Immature natural killer cell (primary cell): ENCODE results near the gene MCAT. TPM values are rescaled to one million over a fixed set of nuclear protein-coding genes. Genes with fewer than 3 reads are reported as not detected.
A peak's percentile ranks its signal among the peaks of the same experiment; 100 is the strongest.

Source experiments
- DNase-seq, 3 donors: peaks; one replicate each; pipeline ENCODE4 v3.0.0; 2022; ENCODE audit warnings: mixed read lengths in 1 of 3
- H3K27ac Mint-ChIP-seq, 6 donors: one replicate each; pipeline ENCODE4 v1.8.0; 2020; ENCODE audit warnings: mixed read lengths in 6 of 6, mild to moderate bottlenecking in 5 of 6, inconsistent platforms in 4 of 6, moderate library complexity in 3 of 6
- H3K27me3 Mint-ChIP-seq, 3 donors: one replicate each; pipeline ENCODE4 v1.8.0; 2020 to 2021; ENCODE audit warnings: low read depth in 3 of 3, mild to moderate bottlenecking in 3 of 3, mixed read lengths in 3 of 3, moderate library complexity in 3 of 3, inconsistent platforms in 1 of 3
- H3K36me3 Mint-ChIP-seq, 3 donors: one replicate each; pipeline ENCODE4 v1.8.0; 2020; ENCODE audit warnings: mixed read lengths in 3 of 3, inconsistent platforms in 2 of 3, mild to moderate bottlenecking in 2 of 3
- H3K4me1 Mint-ChIP-seq, 2 donors: one replicate each; pipeline ENCODE4 v1.8.0; 2020; ENCODE audit warnings: inconsistent platforms in 2 of 2, mild to moderate bottlenecking in 2 of 2, mixed read lengths in 2 of 2, moderate library complexity in 1 of 2
- H3K4me3 Mint-ChIP-seq, 5 donors: one replicate each; pipeline ENCODE4 v1.8.0; 2020; ENCODE audit warnings: mild to moderate bottlenecking in 5 of 5, mixed read lengths in 5 of 5, inconsistent platforms in 3 of 5, moderate library complexity in 3 of 5
- H3K9me3 Mint-ChIP-seq, 6 donors: one replicate each; pipeline ENCODE4 v1.8.0; 2020; ENCODE audit warnings: mild to moderate bottlenecking in 6 of 6, mixed read lengths in 6 of 6, inconsistent platforms in 4 of 6, moderate library complexity in 3 of 6
- polyA plus RNA-seq, 3 donors: library from polyadenylated mRNA; unstranded; fragments of 300-500 nt; fragmentation: Illumina TruSeq; gene quantifications; one replicate each; pipeline ENCODE4 v1.2.3, GENCODE V29; 2021

The MCAT gene
- polyA plus RNA-seq, 3 donors from 2014 or later, result 5.8 to 10.2 (median 9.6) TPM

GRCh38 chr22:43136255-43136654 is 6.9 kb downstream of the MCAT start:
- Mint-ChIP-seq H3K9me3 (no peaks in the 10 kb centered on the region), H3K4me3 (no peak overlapping the region), H3K27me3 (peaks cover 0 to 2% (median 0%) of the 10 kb centered on the region in 3 donors), H3K27ac (peak overlapping the region in 1 of 6 donors; percentile 44), H3K4me1 (peaks cover 4 to 8% of the 10 kb centered on the region in 2 donors), H3K36me3 (peaks cover 0 to 14% (median 10%) of the 10 kb centered on the region in 3 donors)
- peak; percentile 21 to 33 (median 24) for DNase-seq

GRCh38 chr22:43135565-43135964 is 7.6 kb downstream of the MCAT start:
- Mint-ChIP-seq H3K27ac (no peak overlapping the region), H3K4me1 (peaks cover 1 to 3% of the 10 kb centered on the region in 2 donors), H3K27me3 (peaks cover 0 to 3% (median 0%) of the 10 kb centered on the region in 3 donors), H3K36me3 (peaks cover 0 to 14% (median 10%) of the 10 kb centered on the region in 3 donors), H3K9me3 (no peaks in the 10 kb centered on the region), H3K4me3 (no peak overlapping the region)
- no peak for DNase-seq

GRCh38 chr22:43134553-43134952 is 8.6 kb downstream of the MCAT start:
- Mint-ChIP-seq H3K36me3 (peaks cover 0 to 14% (median 10%) of the 10 kb centered on the region in 3 donors), H3K4me3 (no peak overlapping the region), H3K4me1 (peaks cover 0 to 1% of the 10 kb centered on the region in 2 donors), H3K9me3 (no peaks in the 10 kb centered on the region), H3K27me3 (peaks cover 0 to 2% (median 0%) of the 10 kb centered on the region in 3 donors), H3K27ac (no peak overlapping the region)
- DNase-seq, result no peak

- H3K27ac Mint-ChIP-seq, result no peak overlapping the region
- no peaks in the 10 kb centered on the region for H3K9me3 Mint-ChIP-seq
- no peak for DNase-seq
- H3K4me1 Mint-ChIP-seq, result peaks cover 0 to 1% of the 10 kb centered on the region in 2 donors
- peaks cover 0 to 10% (median 7%) of the 10 kb centered on the region in 3 donors for H3K36me3 Mint-ChIP-seq
- peaks cover 0 to 2% (median 0%) of the 10 kb centered on the region in 3 donors for H3K27me3 Mint-ChIP-seq
- no peak overlapping the region for H3K4me3 Mint-ChIP-seq
These were observed 9.8 kb downstream of the MCAT start for GRCh38 chr22:43133401-43133800.

GRCh38 chr22:43131773-43132501 is 11.3 kb downstream of the MCAT start:
- no peak overlapping the region for H3K27ac Mint-ChIP-seq
- peaks cover 0 to 1% of the 10 kb centered on the region in 2 donors for H3K4me1 Mint-ChIP-seq
- no peak for DNase-seq
- no peak overlapping the region for H3K4me3 Mint-ChIP-seq
- peaks cover 0 to 5% (median 3%) of the 10 kb centered on the region in 3 donors for H3K36me3 Mint-ChIP-seq
- H3K9me3 Mint-ChIP-seq, result no peaks in the 10 kb centered on the region
- peaks cover 0 to 2% (median 0%) of the 10 kb centered on the region in 3 donors for H3K27me3 Mint-ChIP-seq

- DNase-seq, result no peak
- H3K9me3 Mint-ChIP-seq, result no peaks in the 10 kb centered on the region
- peaks cover 0 to 2% (median 0%) of the 10 kb centered on the region in 3 donors for H3K27me3 Mint-ChIP-seq
- no peak overlapping the region for H3K4me3 Mint-ChIP-seq
- no peak overlapping the region for H3K27ac Mint-ChIP-seq
- H3K36me3 Mint-ChIP-seq, result peaks cover 0 to 3% (median 3%) of the 10 kb centered on the region in 3 donors
- H3K4me1 Mint-ChIP-seq, result no peaks in the 10 kb centered on the region
These were observed 13.5 kb downstream of the MCAT start for GRCh38 chr22:43129426-43130425.

- Mint-ChIP-seq H3K27me3 (peaks cover 0 to 2% (median 0%) of the 10 kb centered on the region in 3 donors), H3K4me3 (no peak overlapping the region), H3K36me3 (peaks cover 0 to 3% (median 3%) of the 10 kb centered on the region in 3 donors), H3K9me3 (no peaks in the 10 kb centered on the region), H3K27ac (no peak overlapping the region), H3K4me1 (no peaks in the 10 kb centered on the region)
- DNase-seq, result no peak
These were observed 14.2 kb downstream of the MCAT start for GRCh38 chr22:43128928-43129424.

GRCh38 chr22:43128116-43128515 is 15.1 kb downstream of the MCAT start:
- no peaks in the 10 kb centered on the region for H3K4me1 Mint-ChIP-seq
- H3K4me3 Mint-ChIP-seq, result no peak overlapping the region
- H3K27ac Mint-ChIP-seq, result peak overlapping the region in 1 of 6 donors; percentile 34
- no peak for DNase-seq
- H3K9me3 Mint-ChIP-seq, result no peaks in the 10 kb centered on the region
- no peaks in the 10 kb centered on the region for H3K36me3 Mint-ChIP-seq
- H3K27me3 Mint-ChIP-seq, result peaks cover 0 to 2% (median 0%) of the 10 kb centered on the region in 3 donors

GRCh38 chr22:43127166-43127908 is 15.9 kb downstream of the MCAT start:
- no peak overlapping the region for H3K27ac Mint-ChIP-seq
- no peaks in the 10 kb centered on the region for H3K4me1 Mint-ChIP-seq
- H3K4me3 Mint-ChIP-seq, result no peak overlapping the region
- DNase-seq, result no peak
- H3K9me3 Mint-ChIP-seq, result no peaks in the 10 kb centered on the region
- H3K27me3 Mint-ChIP-seq, result peaks cover 0 to 2% (median 0%) of the 10 kb centered on the region in 3 donors
- no peaks in the 10 kb centered on the region for H3K36me3 Mint-ChIP-seq

- no peaks in the 10 kb centered on the region for H3K36me3 Mint-ChIP-seq
- H3K27ac Mint-ChIP-seq, result no peak overlapping the region
- H3K4me3 Mint-ChIP-seq, result no peak overlapping the region
- no peak for DNase-seq
- H3K9me3 Mint-ChIP-seq, result no peaks in the 10 kb centered on the region
- no peaks in the 10 kb centered on the region for H3K4me1 Mint-ChIP-seq
- peaks cover 0 to 2% (median 0%) of the 10 kb centered on the region in 3 donors for H3K27me3 Mint-ChIP-seq
These were observed 16.6 kb downstream of the MCAT start for GRCh38 chr22:43126501-43127165.

GRCh38 chr22:43118953-43119458 is 24.2 kb downstream of the MCAT start:
- Mint-ChIP-seq H3K9me3 (no peaks in the 10 kb centered on the region), H3K36me3 (no peaks in the 10 kb centered on the region), H3K4me3 (no peak overlapping the region), H3K27ac (no peak overlapping the region), H3K4me1 (no peaks in the 10 kb centered on the region), H3K27me3 (peaks cover 0 to 4% (median 2%) of the 10 kb centered on the region in 3 donors)
- no peak for DNase-seq

GRCh38 chr22:43118024-43118849 is 25.0 kb downstream of the MCAT start:
- Mint-ChIP-seq H3K36me3 (no peaks in the 10 kb centered on the region), H3K4me3 (no peak overlapping the region), H3K9me3 (no peaks in the 10 kb centered on the region), H3K4me1 (no peaks in the 10 kb centered on the region), H3K27me3 (peaks cover 0 to 10% (median 2%) of the 10 kb centered on the region in 3 donors), H3K27ac (no peak overlapping the region)
- DNase-seq, result no peak
